HCT116 (cell line): ENCODE results near the gene DNAJB8. TPM values are rescaled to one million over a fixed set of nuclear protein-coding genes. Genes with fewer than 3 reads are reported as not detected.

Experiments used
- ATAC-seq: fragments of 200-7000 bp; cut with Tn5 transposase; 2 replicates; pipeline ENCODE4 v1.9.1; 2020; ENCODE audit warnings: mild to moderate bottlenecking, moderate library complexity
- BruUV-seq: library from RNA; stranded (reverse); fragments of 400-500 nt; replicated peaks from 2 replicates; lab custom pipeline; 2021; lab: Mats Ljungman, UMichigan
- CTCF ChIA-PET: fragments of 300-600 bp; sonication (Branson Sonifier 250); formaldehyde crosslinking; loops from one replicate; lab custom pipeline; 2021; ENCODE audit warnings: antibody characterized with exemption; lab: Charles Lee
- POLR2A ChIA-PET: fragments of 300-600, 350-600 bp; sonication (Branson Sonifier 250); formaldehyde crosslinking; loops from one replicate; lab custom pipeline; 2021; ENCODE audit warnings: antibody characterized with exemption; lab: Charles Lee
- RAD21 ChIA-PET, 2 experiments: fragments of 300-600 bp; sonication (Branson Sonifier 250); formaldehyde crosslinking; loops; one replicate each; lab custom pipeline; 2023; ENCODE audit warnings: low total read pairs in 2 of 2; ENCODE audit not compliant: uncharacterized antibody in 2 of 2, unreplicated experiment in 2 of 2, low non-redundant PET in 1 of 2; lab: Charles Lee
- DNase-seq: peaks from one replicate; pipeline ENCODE4 v3.0.0-alpha.2; 2010; ENCODE audit warnings: low read depth, low spot score
- H2AFZ ChIP-seq: fragments of 200-600 bp; shearing (Covaris generic), sonication (generic); 2 replicates; pipeline ENCODE4 v1.6.1; 2017; ENCODE audit warnings: low read depth, mixed run types, mixed read lengths, antibody characterized with exemption, low read length; ENCODE audit not compliant: poor library complexity, severe bottlenecking
- H3K27ac ChIP-seq: 2 replicates; pipeline ENCODE4 v1.5.1; 2012; ENCODE audit warnings: low read depth, low read length
- H3K27me3 ChIP-seq: fragments of 200-600 bp; sonication (generic); 2 replicates; pipeline ENCODE4 v1.6.1; 2016; ENCODE audit warnings: mixed run types, low read length, mixed read lengths; ENCODE audit not compliant: insufficient read depth
- H3K36me3 ChIP-seq, 2 experiments: fragments of 200-500 bp in 1 of 2; fragments of 200-600 bp in 1 of 2; sonication (Bioruptor generic) in 1 of 2; sonication (generic) in 1 of 2; 2 replicates each; pipeline versions ENCODE4 v1.5.1 to v1.6.1; 2014 to 2016; ENCODE audit warnings: low read length in 2 of 2, inconsistent platforms in 1 of 2, mixed read lengths in 1 of 2, mixed run types in 1 of 2; ENCODE audit not compliant: insufficient read depth in 2 of 2, control insufficient read depth in 1 of 2
- H3K4me1 ChIP-seq, 2 experiments: fragments of 200-600 bp in 1 of 2; sonication (generic) in 1 of 2; 2 replicates each; pipeline versions ENCODE4 v1.5.1 to v1.6.1; 2012 to 2017; ENCODE audit warnings: low read length in 2 of 2, inconsistent platforms in 1 of 2, mild to moderate bottlenecking in 1 of 2, mixed read lengths in 1 of 2, mixed run types in 1 of 2, moderate library complexity in 1 of 2; ENCODE audit not compliant: insufficient read depth in 2 of 2, control insufficient read depth in 1 of 2
- H3K4me2 ChIP-seq: fragments of 200-600 bp; sonication (generic); 2 replicates; pipeline ENCODE4 v1.6.1; 2017; ENCODE audit warnings: mixed run types, low read length, mixed read lengths
- H3K4me3 ChIP-seq, 2 experiments: fragments of 200-600 bp in 1 of 2; sonication (generic) in 1 of 2; replicated peaks in 1 of 2; 2 replicates each; pipeline ENCODE4 v1.5.1; 2011 to 2016; ENCODE audit warnings: low read length in 2 of 2, control low read depth in 1 of 2, low read depth in 1 of 2, mild to moderate bottlenecking in 1 of 2, mixed read lengths in 1 of 2, mixed run types in 1 of 2
- H3K79me2 ChIP-seq: fragments of 200-600 bp; sonication (generic); 2 replicates; pipeline ENCODE4 v1.6.1; 2017; ENCODE audit warnings: mild to moderate bottlenecking, mixed run types, low read length, moderate library complexity, mixed read lengths; ENCODE audit not compliant: insufficient read depth
- H3K9ac ChIP-seq: fragments of 200-600 bp; sonication (generic); 2 replicates; pipeline ENCODE4 v1.6.1; 2016; ENCODE audit warnings: low read length, mixed read lengths
- H3K9me2 ChIP-seq: fragments of 200-600 bp; sonication (generic), shearing (Covaris generic); 2 replicates; pipeline ENCODE4 v1.6.1; 2017; ENCODE audit warnings: mixed run types, mild to moderate bottlenecking, moderate library complexity; ENCODE audit not compliant: insufficient read depth
- H3K9me3 ChIP-seq, 2 experiments: fragments of 200-500 bp in 1 of 2; fragments of 200-600 bp in 1 of 2; sonication (Bioruptor generic) in 1 of 2; sonication (generic) in 1 of 2; 2 replicates each; pipeline ENCODE4 v1.6.1; 2014 to 2017; ENCODE audit warnings: low read length in 2 of 2, mixed read lengths in 2 of 2, inconsistent platforms in 1 of 2, low read depth in 1 of 2, mild to moderate bottlenecking in 1 of 2, mixed run types in 1 of 2, moderate library complexity in 1 of 2; ENCODE audit not compliant: control insufficient read depth in 1 of 2, insufficient read depth in 1 of 2
- H4K20me1 ChIP-seq: fragments of 200-600 bp; sonication (generic), shearing (Covaris generic); 2 replicates; pipeline ENCODE4 v1.6.1; 2017; ENCODE audit warnings: mixed run types, mild to moderate bottlenecking, moderate library complexity; ENCODE audit not compliant: insufficient read depth
- CBX3 ChIP-seq: IDR thresholded peaks from 2 replicates; pipeline ENCODE4 v1.6.1; 2012; ENCODE audit warnings: low read depth
- CTCF ChIP-seq, 3 experiments: fragments of 200-600 bp in 1 of 3; sonication (generic) in 1 of 3; IDR thresholded peaks in 2 of 3; conservative IDR thresholded peaks in 1 of 3; 2 replicates each; pipeline ENCODE4 v1.5.1; 2012 to 2017; ENCODE audit warnings: low read depth in 2 of 3, low read length in 2 of 3, antibody characterized with exemption in 1 of 3, borderline replicate concordance in 1 of 3, control low read depth in 1 of 3, mild to moderate bottlenecking in 1 of 3, mixed read lengths in 1 of 3, mixed run types in 1 of 3, moderate library complexity in 1 of 3; ENCODE audit not compliant: insufficient read depth in 1 of 3
- EZH2phosphoT487 ChIP-seq: fragments of 200-600 bp; IDR thresholded peaks from 2 replicates; pipeline ENCODE4 v1.6.1; 2018; ENCODE audit warnings: antibody characterized with exemption, borderline replicate concordance
- JUND ChIP-seq: IDR thresholded peaks from 2 replicates; pipeline ENCODE4 v1.6.1; 2012
- MAX ChIP-seq: IDR thresholded peaks from 2 replicates; pipeline ENCODE4 v1.6.1; 2012
- POLR2A ChIP-seq: IDR thresholded peaks from 2 replicates; pipeline ENCODE4 v1.7.0; 2011; ENCODE audit warnings: borderline replicate concordance; ENCODE audit not compliant: insufficient read depth, insufficient read length; ENCODE audit errors: extremely low read depth
- REST ChIP-seq: IDR thresholded peaks from 2 replicates; pipeline ENCODE4 v1.6.1; 2012; ENCODE audit warnings: low read depth
- SP1 ChIP-seq: IDR thresholded peaks from 2 replicates; pipeline ENCODE4 v1.6.1; 2012; ENCODE audit warnings: low read depth
- SRF ChIP-seq: IDR thresholded peaks from 2 replicates; pipeline ENCODE4 v1.6.1; 2012; ENCODE audit warnings: low read depth
- ZBTB33 ChIP-seq: IDR thresholded peaks from 2 replicates; pipeline ENCODE4 v1.6.1; 2011; ENCODE audit warnings: mild to moderate bottlenecking, low read length, moderate library complexity; ENCODE audit not compliant: insufficient replicate concordance; ENCODE audit errors: extremely low read depth
- intact Hi-C: fragments of 100-400 bp; cut with micrococcal nuclease; formaldehyde crosslinking; loops from 2 replicates; pipeline ENCODE4 v1.10.0; 2022
- total RNA-seq: library from RNA; stranded (reverse); gene quantifications from one replicate; pipeline ENCODE4 v1.2.1, GENCODE V29; 2021; ENCODE audit not compliant: unreplicated experiment

DNAJB8 gene
- total RNA-seq, 1 experiment from 2014 or later: not detected

- H3K4me1 ChIP-seq: peaks cover 25 to 52% of the 10 kb centered on the region in 2 experiments
- H3K9me2 ChIP-seq: no peaks in the 10 kb centered on the region
- no peaks in the 10 kb centered on the region for H3K36me3 ChIP-seq
- H2AFZ ChIP-seq: no peak overlapping the region
- POLR2A ChIA-PET: no interaction called here
- H3K4me3 ChIP-seq: no peak overlapping the region
- H3K4me2 ChIP-seq: no peak overlapping the region
- H3K27ac ChIP-seq: no peak overlapping the region
- RAD21 ChIA-PET: no interaction called here
- no peaks in the 10 kb centered on the region for H3K9me3 ChIP-seq
- CTCF ChIA-PET: no interaction called here
- intact Hi-C loops: no loop called here
- no peaks in the 10 kb centered on the region for H3K79me2 ChIP-seq
- no peak overlapping the region for H3K9ac ChIP-seq
- H4K20me1 ChIP-seq: no peaks in the 10 kb centered on the region; the same call in 1 of the 2 replicates
- ATAC-seq: no peak
- BruUV-seq: no TSS peak
- H3K27me3 ChIP-seq: peaks cover 12% of the 10 kb centered on the region; the same call in 1 of the 2 replicates
- TF ChIP-seq ZBTB33 (no peak), SP1 (no peak), POLR2A (no peak), SRF (no peak), JUND (no peak), EZH2phosphoT487 (no peak), CTCF (IDR thresholded peaks at IDR 0.05 in 2 of 3, conservative IDR thresholded peaks at IDR 0.05 in 1 of 3; ENCODE audit: borderline replicate concordance in 1 of 3, insufficient read depth in 1 of 3, low read depth in 2 of 3, low read length in 2 of 3) (no peak), CBX3 (no peak), MAX (no peak), REST (no peak)
- TF ChIP-seq, all 23 proteins: peak for 0
- no peak for DNase-seq
These were observed 53.1 kb downstream of the DNAJB8 start for GRCh38 chr3:128413413-128414205.
